GM18511 (cell line): Measurements from ENCODE around the gene CDHR2.

ENCODE experiments used
- ATAC-seq: cut with Tn5 transposase; IDR thresholded peaks from one replicate; pipeline ENCODE4 v1.9.1; 2021; ENCODE audit warnings: mild to moderate bottlenecking, moderate library complexity; ENCODE audit not compliant: unreplicated experiment

CDHR2 gene

GRCh38 chr5:176631383-176632200 is 82.5 kb downstream of the CDHR2 start:
- no peak for ATAC-seq

- ATAC-seq = no peak
Observed at GRCh38 chr5:176632745-176633144, 83.6 kb downstream of the CDHR2 start.

DNA sequence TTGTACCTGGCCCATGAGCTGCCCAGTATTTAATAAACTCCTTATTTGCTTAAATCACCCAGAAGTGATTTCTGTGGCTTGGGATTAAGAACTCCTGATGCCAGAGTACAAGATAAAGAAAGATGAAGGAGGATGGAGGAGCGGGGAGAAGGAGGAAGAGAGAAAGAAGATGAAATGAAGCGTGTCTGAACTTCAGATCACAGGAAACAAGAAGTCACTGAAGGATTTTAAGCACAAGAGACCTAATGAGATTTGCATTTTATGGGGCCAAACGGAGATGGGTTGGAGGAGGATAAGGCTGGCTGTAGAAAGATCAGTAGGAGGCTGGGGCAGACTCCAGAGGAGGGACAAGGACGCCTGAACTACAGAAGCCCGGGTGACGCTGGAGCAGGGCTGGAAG is 84.5 kb downstream of the CDHR2 start:
- ATAC-seq = no peak

- no peak for ATAC-seq
Observed at GRCh38 chr5:176636426-176636825, 87.3 kb downstream of the CDHR2 start.

DNA sequence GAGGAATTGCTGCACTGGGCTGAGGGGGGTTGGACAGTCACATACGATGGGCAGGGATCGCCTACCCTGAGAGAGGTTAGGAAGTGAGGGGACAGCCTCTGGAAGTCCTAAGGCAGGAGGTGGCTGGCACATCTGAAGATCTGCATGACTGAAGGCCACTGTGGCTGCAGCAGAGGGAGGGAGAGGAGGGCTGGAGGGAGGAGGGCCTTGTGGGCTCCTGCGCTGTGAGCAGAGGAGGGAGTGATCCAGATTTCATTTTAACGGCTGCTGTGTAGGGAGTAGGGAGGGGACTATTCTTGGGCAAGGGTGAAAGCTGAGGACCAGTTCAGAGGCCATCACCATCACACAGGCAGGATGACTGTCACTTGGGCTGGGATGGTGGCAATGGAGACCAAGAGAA is 88.4 kb downstream of the CDHR2 start:
- ATAC-seq = no peak

DNA sequence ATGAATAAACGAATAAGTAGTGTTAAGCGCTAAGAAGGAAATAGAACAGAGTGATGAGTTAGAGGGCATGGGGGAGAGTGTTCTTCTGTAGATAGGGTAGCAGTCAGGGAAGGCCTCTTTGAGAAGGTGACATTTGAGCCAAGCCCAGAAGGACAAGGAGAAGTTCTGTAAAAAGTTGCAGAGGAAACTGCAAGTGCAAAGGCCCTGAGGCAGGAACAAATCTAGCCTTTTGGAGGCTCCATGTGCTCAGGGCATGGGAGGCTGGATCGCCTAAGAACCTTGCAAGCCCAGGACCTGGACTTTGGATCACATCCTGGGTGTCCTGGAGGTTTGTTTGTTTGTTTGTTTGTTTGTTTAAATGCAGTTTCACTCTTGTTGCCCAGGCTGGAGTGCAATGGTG is 89.3 kb downstream of the CDHR2 start:
- ATAC-seq = no peak

- ATAC-seq = no peak
Observed at GRCh38 chr5:176639208-176639607, 90.1 kb downstream of the CDHR2 start.

DNA sequence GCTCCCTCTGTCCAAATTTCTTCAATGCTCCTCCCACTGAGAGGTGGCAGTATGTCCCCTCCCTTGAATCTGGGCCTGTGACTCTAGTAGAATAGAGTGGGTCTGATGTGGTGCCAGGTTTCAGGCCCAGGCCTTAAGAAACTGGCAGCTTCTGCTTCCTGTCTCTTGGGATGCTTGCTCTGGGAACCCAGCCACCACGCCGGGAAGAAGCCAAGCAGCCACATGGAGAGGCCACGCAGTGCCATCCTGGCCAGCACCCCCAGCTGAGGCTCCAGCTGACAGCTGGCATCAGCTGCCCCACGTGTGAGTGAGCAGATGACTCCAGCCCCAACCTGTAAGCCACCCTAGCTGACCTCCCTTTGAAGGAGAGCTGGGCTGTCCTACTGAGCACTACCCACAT is 90.8 kb downstream of the CDHR2 start:
- ATAC-seq = no peak

- ATAC-seq = no peak
Observed at GRCh38 chr5:176640616-176641015, 91.5 kb downstream of the CDHR2 start.

DNA sequence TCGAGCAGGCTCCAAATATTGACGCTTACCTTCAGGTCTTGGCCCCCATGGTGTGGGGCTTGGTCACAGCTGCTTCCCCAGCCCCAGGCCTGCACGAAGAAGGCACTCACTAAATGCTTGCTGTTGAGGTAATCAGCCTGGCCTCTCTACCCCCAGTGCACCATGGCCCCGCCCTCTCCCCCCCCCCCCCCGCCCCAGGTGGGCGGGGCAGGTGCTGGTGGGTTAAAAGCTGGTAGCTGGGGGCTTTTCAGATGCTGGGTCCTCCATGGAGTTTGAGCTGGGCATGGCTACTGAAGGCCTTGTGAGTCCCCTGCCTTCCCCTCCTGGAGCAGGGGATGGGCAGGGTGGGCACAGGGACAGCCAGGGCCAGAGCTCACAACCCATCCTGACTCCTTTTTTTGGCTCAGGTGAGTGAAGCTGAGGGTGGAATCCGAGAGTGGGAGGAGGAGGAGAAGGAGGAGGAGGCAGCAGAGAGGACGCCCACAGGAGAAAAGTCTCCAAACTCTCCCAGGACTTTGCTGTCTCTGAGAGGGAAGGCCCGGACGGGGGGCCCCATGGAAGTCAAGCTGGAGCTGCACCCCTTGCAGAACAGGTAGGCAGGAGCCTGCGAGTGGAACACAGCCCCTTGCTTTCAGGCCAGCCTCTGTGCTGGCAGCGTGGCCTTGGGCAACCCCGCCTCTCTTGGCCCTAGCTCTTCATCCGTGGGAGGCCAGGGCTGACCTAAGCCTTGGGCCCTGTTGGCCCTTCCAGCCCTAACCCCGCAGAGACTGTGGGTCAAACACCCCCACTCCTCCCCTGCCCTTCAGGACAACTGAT is 93.7 kb downstream of the CDHR2 start:
- ATAC-seq = no peak

GRCh38 chr5:176643491-176644219 is 94.5 kb downstream of the CDHR2 start:
- ATAC-seq = no peak

DNA sequence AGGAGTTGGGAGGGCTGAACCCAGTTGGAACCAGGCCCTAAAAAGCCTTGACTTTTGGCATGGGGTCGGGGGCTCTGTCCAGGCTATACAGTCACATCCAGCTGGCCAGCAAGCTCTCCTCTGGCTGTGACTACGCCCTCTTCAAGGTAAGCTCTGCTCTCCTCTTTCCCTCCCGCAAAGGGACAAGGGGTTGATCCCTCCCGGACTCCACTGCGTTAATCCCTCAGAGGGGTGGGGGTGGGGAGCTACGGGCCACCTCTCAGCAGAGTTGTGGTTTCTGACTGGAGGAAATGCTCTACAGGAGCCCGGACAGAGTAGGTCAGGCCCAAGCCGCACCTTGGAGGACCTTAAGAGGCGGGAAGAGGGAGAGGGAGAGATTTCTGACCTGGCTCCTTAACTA is 95.2 kb downstream of the CDHR2 start:
- no peak for ATAC-seq

- no peak for ATAC-seq
Observed at GRCh38 chr5:176644878-176645670, 95.9 kb downstream of the CDHR2 start.
